ENCODE data around the gene LAIR2.

DNA sequence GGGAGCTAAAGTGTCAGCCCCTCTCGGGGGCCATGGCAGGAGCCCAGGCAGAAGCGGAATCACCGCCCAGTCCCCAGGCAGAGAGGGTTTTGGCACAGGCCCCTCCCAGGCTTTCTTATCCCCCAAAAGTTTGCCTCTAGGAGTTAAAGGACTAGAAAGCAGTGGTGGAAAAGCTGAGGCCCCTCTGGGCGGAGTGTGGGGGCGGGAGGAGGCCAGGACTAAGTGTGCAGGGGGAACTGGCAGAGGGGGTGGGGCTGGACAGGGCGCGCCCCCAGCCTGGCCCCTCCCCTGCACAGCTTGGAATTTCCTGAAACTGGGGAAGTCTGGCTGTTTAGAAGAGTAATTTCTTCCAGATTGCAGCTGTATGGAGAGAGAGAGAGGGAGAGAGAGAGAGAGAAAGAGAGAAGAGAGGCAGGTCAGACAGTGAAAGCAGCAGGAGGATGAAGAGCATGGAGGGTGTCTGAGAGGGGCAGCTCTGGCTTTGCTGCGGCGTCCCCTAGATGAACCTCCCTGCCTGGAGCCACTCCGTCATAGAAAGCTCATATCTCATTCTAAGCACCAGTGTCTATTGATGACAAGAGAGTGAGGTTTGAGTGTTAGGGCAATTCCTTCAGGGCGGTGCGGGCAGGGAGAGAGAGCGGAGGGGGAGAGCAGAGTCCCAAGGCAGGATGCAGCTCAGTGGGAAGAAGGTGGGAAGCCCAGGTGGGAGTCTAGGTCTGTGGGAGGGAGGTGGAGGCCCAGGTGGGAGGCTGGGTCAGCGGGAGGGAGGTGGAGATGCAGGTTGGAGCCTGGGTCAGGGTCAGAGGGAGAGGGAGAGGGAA is 29.4 kb upstream of the LAIR2 start, which contains the start of gene CDC42EP5:
- TF ChIP-seq, protein P1, sequence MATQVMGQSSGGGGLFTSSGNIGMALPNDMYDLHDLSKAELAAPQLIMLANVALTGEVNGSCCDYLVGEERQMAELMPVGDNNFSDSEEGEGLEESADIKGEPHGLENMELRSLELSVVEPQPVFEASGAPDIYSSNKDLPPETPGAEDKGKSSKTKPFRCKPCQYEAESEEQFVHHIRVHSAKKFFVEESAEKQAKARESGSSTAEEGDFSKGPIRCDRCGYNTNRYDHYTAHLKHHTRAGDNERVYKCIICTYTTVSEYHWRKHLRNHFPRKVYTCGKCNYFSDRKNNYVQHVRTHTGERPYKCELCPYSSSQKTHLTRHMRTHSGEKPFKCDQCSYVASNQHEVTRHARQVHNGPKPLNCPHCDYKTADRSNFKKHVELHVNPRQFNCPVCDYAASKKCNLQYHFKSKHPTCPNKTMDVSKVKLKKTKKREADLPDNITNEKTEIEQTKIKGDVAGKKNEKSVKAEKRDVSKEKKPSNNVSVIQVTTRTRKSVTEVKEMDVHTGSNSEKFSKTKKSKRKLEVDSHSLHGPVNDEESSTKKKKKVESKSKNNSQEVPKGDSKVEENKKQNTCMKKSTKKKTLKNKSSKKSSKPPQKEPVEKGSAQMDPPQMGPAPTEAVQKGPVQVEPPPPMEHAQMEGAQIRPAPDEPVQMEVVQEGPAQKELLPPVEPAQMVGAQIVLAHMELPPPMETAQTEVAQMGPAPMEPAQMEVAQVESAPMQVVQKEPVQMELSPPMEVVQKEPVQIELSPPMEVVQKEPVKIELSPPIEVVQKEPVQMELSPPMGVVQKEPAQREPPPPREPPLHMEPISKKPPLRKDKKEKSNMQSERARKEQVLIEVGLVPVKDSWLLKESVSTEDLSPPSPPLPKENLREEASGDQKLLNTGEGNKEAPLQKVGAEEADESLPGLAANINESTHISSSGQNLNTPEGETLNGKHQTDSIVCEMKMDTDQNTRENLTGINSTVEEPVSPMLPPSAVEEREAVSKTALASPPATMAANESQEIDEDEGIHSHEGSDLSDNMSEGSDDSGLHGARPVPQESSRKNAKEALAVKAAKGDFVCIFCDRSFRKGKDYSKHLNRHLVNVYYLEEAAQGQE (IDR thresholded peaks at IDR 0.05; ENCODE audit: insufficient read depth in 1 of 2, low read depth in 2 of 2, low read length in 2 of 2), result no peak
- TF ChIP-seq POLR2AphosphoS5 (IDR thresholded peaks at IDR 0.05; ENCODE audit: low read depth, low read length), result no peak

All from PFSK-1 (cell line).